ENCODE results near the gene GARNL3.
A peak's percentile ranks its signal among the peaks of the same experiment; 100 is the strongest.

Gene GARNL3

GRCh38 chr9:127264462-127265219, at the start of gene GARNL3:
Gene GARNL3, plus strand, starts transcription at chr9:127264774. Its CDS starts 104 bp downstream, at chr9:127264878.
- DNase-seq (ENCODE audit: low read depth in 2 of 2), result no peak

- DNase-seq (ENCODE audit: low read depth in 2 of 2), result no peak
Observed at GRCh38 chr9:127215268-127216209, 49.0 kb upstream of the GARNL3 start.

GRCh38 chr9:127216210-127216887, 48.2 kb upstream of the GARNL3 start:
- DNase-seq (ENCODE audit: low read depth in 2 of 2), result no peak

GRCh38 chr9:127216888-127217217, 47.7 kb upstream of the GARNL3 start:
- DNase-seq (ENCODE audit: low read depth in 2 of 2), result no peak

GRCh38 chr9:127218818-127219217, 45.8 kb upstream of the GARNL3 start:
- DNase-seq (ENCODE audit: low read depth in 2 of 2), result no peak

- DNase-seq (ENCODE audit: low read depth in 2 of 2), result no peak
Observed at GRCh38 chr9:127219520-127219919, 45.1 kb upstream of the GARNL3 start.

GRCh38 chr9:127221695-127222094, 42.9 kb upstream of the GARNL3 start:
- DNase-seq (ENCODE audit: low read depth in 2 of 2), result no peak

GRCh38 chr9:127222388-127223095, 42.0 kb upstream of the GARNL3 start:
- DNase-seq (ENCODE audit: low read depth in 2 of 2), result no peak

GRCh38 chr9:127223266-127223665, 41.3 kb upstream of the GARNL3 start:
- no peak for DNase-seq (ENCODE audit: low read depth in 2 of 2)

- no peak for DNase-seq (ENCODE audit: low read depth in 2 of 2)
Observed at GRCh38 chr9:127223810-127224177, 40.8 kb upstream of the GARNL3 start.

- peak; percentile 75 to 83 for DNase-seq (ENCODE audit: low read depth in 2 of 2)
Observed at GRCh38 chr9:127224178-127224882, 40.2 kb upstream of the GARNL3 start.

- peak; percentile 94 to 95 for DNase-seq (ENCODE audit: low read depth in 2 of 2)
Observed at GRCh38 chr9:127224883-127225739, 39.5 kb upstream of the GARNL3 start.

- no peak for DNase-seq (ENCODE audit: low read depth in 2 of 2)
Observed at GRCh38 chr9:127225801-127226625, 38.6 kb upstream of the GARNL3 start.

GRCh38 chr9:127229691-127230417, 34.7 kb upstream of the GARNL3 start:
- no peak for DNase-seq (ENCODE audit: low read depth in 2 of 2)

GRCh38 chr9:127231666-127232065, 32.9 kb upstream of the GARNL3 start:
- no peak for DNase-seq (ENCODE audit: low read depth in 2 of 2)

- no peak for DNase-seq (ENCODE audit: low read depth in 2 of 2)
Observed at GRCh38 chr9:127232833-127233549, 31.6 kb upstream of the GARNL3 start.

- no peak for DNase-seq (ENCODE audit: low read depth in 2 of 2)
Observed at GRCh38 chr9:127233550-127233949, 31.0 kb upstream of the GARNL3 start.

- DNase-seq (ENCODE audit: low read depth in 2 of 2), result no peak
Observed at GRCh38 chr9:127233989-127234388, 30.6 kb upstream of the GARNL3 start.
